ENCODE data around the gene OVOL2. TPM values are rescaled to one million over a fixed set of nuclear protein-coding genes. Genes with fewer than 3 reads are reported as not detected.

OVOL2 gene
- total RNA-seq, 1 donor from 2014 or later = not detected

DNA sequence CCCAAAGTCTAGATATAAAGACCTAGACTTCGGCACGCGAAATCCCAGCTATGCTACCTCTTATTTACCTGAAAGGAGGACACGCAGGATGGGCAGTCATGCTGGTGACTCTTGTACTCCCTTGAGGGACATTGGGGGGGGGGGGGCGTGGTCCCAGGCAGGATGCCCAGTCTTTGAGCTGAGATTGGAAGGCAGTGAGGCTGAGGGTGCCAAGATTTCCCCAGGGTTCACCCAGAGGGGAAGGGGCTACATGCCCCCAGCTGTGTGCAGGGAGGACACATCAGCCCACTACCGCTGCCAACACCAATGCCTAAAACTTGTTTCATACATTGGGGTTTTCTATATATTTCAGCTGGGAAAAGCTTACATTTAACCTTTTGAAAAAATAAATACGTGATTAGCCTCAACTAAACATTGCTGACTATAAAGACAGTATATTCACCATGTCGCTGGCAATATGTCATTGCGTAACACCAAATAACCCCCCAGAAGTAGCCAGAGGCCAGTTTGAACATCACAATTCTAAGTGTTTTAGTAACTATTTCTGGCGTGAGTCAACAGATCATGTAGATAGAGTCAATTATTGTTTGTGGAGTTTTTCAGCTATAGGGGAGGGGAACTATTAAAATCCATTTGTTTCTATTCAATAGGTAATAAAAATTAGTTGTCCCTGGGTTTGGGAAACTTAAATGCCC, 67.3 kb downstream of the OVOL2 start:
- no peak for DNase-seq (ENCODE audit: low read depth, low spot score)

DNA sequence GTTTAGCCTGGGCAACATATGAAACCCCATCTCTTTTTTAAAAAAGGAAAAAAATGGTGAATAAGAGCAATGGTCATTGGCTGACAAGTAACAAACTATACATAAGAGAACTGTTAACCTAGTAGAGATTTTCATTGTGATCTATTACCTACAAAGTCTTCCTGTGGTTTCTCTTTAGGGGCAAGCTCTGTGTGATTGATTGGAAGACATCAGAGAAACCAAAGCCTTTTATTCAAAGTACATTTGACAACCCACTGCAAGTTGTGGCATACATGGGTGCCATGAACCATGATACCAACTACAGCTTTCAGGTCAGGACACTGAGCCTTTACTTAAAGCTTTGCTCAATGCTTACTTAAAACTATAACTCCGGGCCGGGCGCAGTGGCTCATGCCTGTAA, 69.7 kb downstream of the OVOL2 start:
- no peak for DNase-seq (ENCODE audit: low read depth, low spot score)

DNA sequence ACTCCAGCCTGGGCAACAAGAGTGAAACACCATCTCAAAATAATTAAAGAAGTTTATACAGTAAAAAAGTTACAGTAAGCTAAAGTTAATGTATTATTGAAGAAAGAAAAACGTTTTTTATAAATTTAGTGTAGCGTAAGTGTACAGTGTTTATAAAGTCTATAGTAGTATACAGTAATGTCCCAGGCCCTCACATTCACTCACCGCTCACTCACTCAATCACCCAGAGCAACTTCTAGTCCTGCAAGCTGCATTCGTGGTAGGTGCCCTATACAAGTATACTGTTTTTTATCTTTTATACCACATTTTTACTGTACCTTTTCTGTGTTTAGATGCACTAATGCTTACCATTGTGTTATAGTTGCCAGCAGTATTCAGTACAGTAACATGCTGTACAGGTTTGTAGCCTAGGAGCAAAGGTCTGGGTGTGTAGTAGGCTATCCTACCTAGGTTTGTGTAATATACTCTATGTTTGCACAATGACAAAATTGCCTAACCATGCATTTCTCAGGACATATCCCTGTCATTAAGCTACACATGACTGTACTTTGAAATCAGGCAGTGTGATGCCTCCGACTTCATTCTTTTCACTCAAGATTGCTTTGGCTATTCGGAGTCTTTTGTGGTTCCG, 72.2 kb downstream of the OVOL2 start:
- no peak for DNase-seq (ENCODE audit: low read depth, low spot score)

DNA sequence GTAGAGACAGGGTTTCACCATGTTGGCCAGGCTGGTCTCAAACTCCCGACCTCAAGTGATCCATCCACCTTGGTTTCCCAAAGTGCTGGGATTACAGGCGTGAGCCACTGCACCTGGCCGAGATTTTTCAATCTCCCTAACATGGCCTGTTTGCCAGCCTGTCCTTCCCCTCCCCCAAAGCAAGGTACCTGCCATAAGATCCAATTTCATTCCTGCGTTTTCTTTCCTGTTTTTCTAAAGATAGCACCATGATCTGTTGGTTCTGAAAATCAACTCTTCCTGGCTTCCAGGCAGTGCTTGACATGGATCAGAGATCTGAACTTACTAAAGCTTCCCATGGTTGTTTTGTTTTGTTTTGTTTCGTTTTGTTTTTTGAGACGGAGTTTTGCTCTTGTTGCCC, 81.4 kb downstream of the OVOL2 start:
- no peak for DNase-seq (ENCODE audit: low read depth, low spot score)

Other genes with a start within 250 kb of the OVOL2 start
- gene SNX5, start 89.1 kb downstream of the OVOL2 start, total RNA-seq = 111 and 123 TPM in 2 replicates
- gene MGME1, start 88.9 kb downstream of the OVOL2 start, total RNA-seq = 10.4 and 14.0 TPM in 2 replicates
- 10.4 and 11.5 TPM in 2 replicates for gene KAT14, start 79.9 kb upstream of the OVOL2 start, total RNA-seq
- 10.2 and 11.8 TPM in 2 replicates for gene PET117, start 79.9 kb upstream of the OVOL2 start, total RNA-seq
- gene ZNF133, start 230.6 kb upstream of the OVOL2 start, total RNA-seq = 16.2 and 16.7 TPM in 2 replicates

All from pulmonary artery endothelial cell (primary cell).